GM23338 (cell line): ENCODE results near the gene PLAAT3. TPM values are rescaled to one million over a fixed set of nuclear protein-coding genes. Genes with fewer than 3 reads are reported as not detected.
A peak's percentile ranks its signal among the peaks of the same experiment; 100 is the strongest.

Experiments
- ATAC-seq: fragments of 200-7000 bp; cut with Tn5 transposase; 3 replicates; pipeline ENCODE4 v1.9.1; 2020
- DNase-seq: peaks from one replicate; pipeline ENCODE4 v3.0.0-alpha.2; 2015; ENCODE audit warnings: low spot score
- H2AFZ ChIP-seq: fragments of 200-600 bp; sonication (generic); 2 replicates; pipeline ENCODE4 v1.8.0; 2016; ENCODE audit warnings: antibody characterized with exemption, mild to moderate bottlenecking, moderate library complexity
- H3F3A ChIP-seq: fragments of 200-600 bp; sonication (generic); replicated peaks from 2 replicates; pipeline ENCODE4 v1.8.0; 2017; ENCODE audit warnings: antibody characterized with exemption, mixed run types, low read depth
- H3K27ac ChIP-seq: fragments of 200-600 bp; sonication (generic); 2 replicates; pipeline ENCODE4 v1.6.1; 2016; ENCODE audit warnings: low read depth
- H3K27me3 ChIP-seq: fragments of 200-600 bp; sonication (generic); 2 replicates; pipeline ENCODE4 v1.8.0; 2016; ENCODE audit warnings: mild to moderate bottlenecking, mixed run types, moderate library complexity; ENCODE audit not compliant: insufficient read depth
- H3K36me3 ChIP-seq: fragments of 200-600 bp; sonication (generic); 2 replicates; pipeline ENCODE4 v1.8.0; 2016; ENCODE audit warnings: mild to moderate bottlenecking; ENCODE audit not compliant: insufficient read depth
- H3K4me1 ChIP-seq: fragments of 200-600 bp; sonication (generic); 2 replicates; pipeline ENCODE4 v1.8.0; 2016; ENCODE audit warnings: mild to moderate bottlenecking, moderate library complexity; ENCODE audit not compliant: insufficient read depth
- H3K4me2 ChIP-seq: fragments of 200-600 bp; sonication (generic); 2 replicates; pipeline ENCODE4 v1.7.1; 2017; ENCODE audit warnings: mixed run types
- H3K4me3 ChIP-seq: fragments of 200-600 bp; sonication (generic); 2 replicates; pipeline ENCODE4 v1.6.1; 2016; ENCODE audit warnings: mixed run types
- H3K79me2 ChIP-seq: fragments of 200-600 bp; sonication (generic); replicated peaks from 2 replicates; pipeline ENCODE4 v1.8.0; 2017; ENCODE audit warnings: mild to moderate bottlenecking; ENCODE audit not compliant: insufficient read depth
- H3K9me2 ChIP-seq: fragments of 200-600 bp; sonication (generic); 2 replicates; pipeline ENCODE4 v1.8.0; 2017; ENCODE audit not compliant: insufficient read depth
- H4K20me1 ChIP-seq: fragments of 200-600 bp; sonication (generic); replicated peaks from 2 replicates; pipeline ENCODE4 v1.8.0; 2017; ENCODE audit warnings: mild to moderate bottlenecking; ENCODE audit not compliant: insufficient read depth
- H3K27ac Mint-ChIP-seq: 2 replicates; pipeline ENCODE4 v1.8.0; 2020; ENCODE audit warnings: inconsistent platforms, mild to moderate bottlenecking, moderate library complexity, mixed read lengths
- H3K27me3 Mint-ChIP-seq: 3 replicates; pipeline ENCODE4 v1.8.0; 2022; ENCODE audit warnings: low read depth, mild to moderate bottlenecking, moderate library complexity, mixed read lengths, inconsistent platforms; ENCODE audit not compliant: insufficient read depth, poor library complexity
- H3K36me3 Mint-ChIP-seq: 3 replicates; pipeline ENCODE4 v1.8.0; 2021; ENCODE audit warnings: low read depth, mild to moderate bottlenecking, inconsistent platforms, moderate library complexity, mixed read lengths
- H3K4me1 Mint-ChIP-seq: 3 replicates; pipeline ENCODE4 v1.8.0; 2020; ENCODE audit warnings: mild to moderate bottlenecking, inconsistent platforms, mixed read lengths
- H3K4me3 Mint-ChIP-seq: 3 replicates; pipeline ENCODE4 v1.8.0; 2021; ENCODE audit warnings: moderate library complexity, mild to moderate bottlenecking, inconsistent platforms, mixed read lengths
- H3K9me3 Mint-ChIP-seq: 3 replicates; pipeline ENCODE4 v1.8.0; 2020; ENCODE audit warnings: moderate library complexity, mild to moderate bottlenecking, inconsistent platforms, mixed read lengths
- CTCF ChIP-seq, 2 experiments: fragments of 200-600 bp in 1 of 2; sonication (generic) in 1 of 2; conservative IDR thresholded peaks; 2 replicates each; pipeline versions ENCODE4 v1.5.1 to v1.6.1; 2016 to 2017; ENCODE audit warnings: antibody characterized with exemption in 2 of 2, low read depth in 2 of 2, mild to moderate bottlenecking in 2 of 2, moderate library complexity in 1 of 2
- EZH2phosphoT487 ChIP-seq: fragments of 200-600 bp; sonication (generic); IDR thresholded peaks from one replicate; pipeline ENCODE4 v1.8.1; 2018; ENCODE audit warnings: antibody characterized with exemption; ENCODE audit not compliant: unreplicated experiment
- JUNB ChIP-seq: IDR thresholded peaks from one replicate; pipeline ENCODE4 v1.6.1; 2016; ENCODE audit warnings: antibody characterized with exemption; ENCODE audit not compliant: unreplicated experiment
- NANOG ChIP-seq: IDR thresholded peaks from 2 replicates; pipeline ENCODE4 v1.6.1; 2016; ENCODE audit warnings: antibody characterized with exemption, borderline replicate concordance
- REST ChIP-seq: IDR thresholded peaks from one replicate; pipeline ENCODE4 v1.6.1; 2018; ENCODE audit warnings: antibody characterized with exemption; ENCODE audit not compliant: unreplicated experiment
- STAT1 ChIP-seq: IDR thresholded peaks from one replicate; pipeline ENCODE4 v1.6.1; 2016; ENCODE audit warnings: antibody characterized with exemption; ENCODE audit not compliant: unreplicated experiment
- ZNF462 ChIP-seq: fragments of 250-450 bp; sonication (Bioruptor Pico); IDR thresholded peaks from 2 replicates; pipeline ENCODE4 v1.5.0; 2020; ENCODE audit warnings: mild to moderate bottlenecking, moderate library complexity
- polyA plus RNA-seq: library from polyadenylated mRNA; unstranded; fragments of >200 nt; fragmentation: Nextera tagmentation; extraction: Ambion mirVana; gene quantifications from 2 replicates; pipeline ENCODE4 v1.2.1, GENCODE V29; 2016
- total RNA-seq: library from RNA; depleted of rRNA; stranded (reverse); fragments of >200 nt; shearing (Covaris generic); gene quantifications from 2 replicates; pipeline ENCODE4 v1.2.3, GENCODE V29; 2014

PLAAT3 gene
- total and polyA plus RNA-seq, 2 experiments from 2014 or later, result 61.1 to 262 TPM

- Histone ChIP-seq H3K27me3 (no peaks in the 10 kb centered on the region), H2AFZ (no peak overlapping the region), H3K4me2 (no peak overlapping the region), H3K36me3 (peaks cover 15% of the 10 kb centered on the region), H3K79me2 (no peaks in the 10 kb centered on the region), H3F3A (no peaks in the 10 kb centered on the region), H3K4me1 (no peaks in the 10 kb centered on the region), H3K4me3 (no peak overlapping the region), H3K27ac (peak overlapping the region; percentile 5; the same call in 1 of the 2 replicates), H3K9me2 (no peaks in the 10 kb centered on the region), H4K20me1 (no peaks in the 10 kb centered on the region)
- ATAC-seq (peak; percentile 98), DNase-seq (peak; percentile 92)
- Mint-ChIP-seq H3K36me3 (peaks cover 32% of the 10 kb centered on the region), H3K27me3 (no peaks in the 10 kb centered on the region), H3K27ac (peak overlapping the region; percentile 7; the same call in 1 of the 2 replicates), H3K9me3 (no peaks in the 10 kb centered on the region), H3K4me3 (no peak overlapping the region), H3K4me1 (peaks cover 3% of the 10 kb centered on the region; the same call in 2 of the 3 replicates)
- TF ChIP-seq JUNB, result no peak
- no peak for TF ChIP-seq EZH2phosphoT487
- TF ChIP-seq CTCF (conservative IDR thresholded peaks at IDR 0.05; ENCODE audit: low read depth in 2 of 2), result peak; percentile 95 to 98
- TF ChIP-seq STAT1, result no peak
- TF ChIP-seq REST, result no peak
- TF ChIP-seq ZNF462, result peak; percentile 66; the same call in 1 of the 2 replicates
- TF ChIP-seq NANOG, result no peak
These were observed 21.7 kb upstream of the PLAAT3 start for GRCh38 chr11:63635762-63636465.
